ENCODE data around the gene GNAS. TPM values are rescaled to one million over a fixed set of nuclear protein-coding genes. Genes with fewer than 3 reads are reported as not detected.

The GNAS gene
- total RNA-seq, 2 donors from 2014 or later: 1,246 to 1,267 TPM

DNA sequence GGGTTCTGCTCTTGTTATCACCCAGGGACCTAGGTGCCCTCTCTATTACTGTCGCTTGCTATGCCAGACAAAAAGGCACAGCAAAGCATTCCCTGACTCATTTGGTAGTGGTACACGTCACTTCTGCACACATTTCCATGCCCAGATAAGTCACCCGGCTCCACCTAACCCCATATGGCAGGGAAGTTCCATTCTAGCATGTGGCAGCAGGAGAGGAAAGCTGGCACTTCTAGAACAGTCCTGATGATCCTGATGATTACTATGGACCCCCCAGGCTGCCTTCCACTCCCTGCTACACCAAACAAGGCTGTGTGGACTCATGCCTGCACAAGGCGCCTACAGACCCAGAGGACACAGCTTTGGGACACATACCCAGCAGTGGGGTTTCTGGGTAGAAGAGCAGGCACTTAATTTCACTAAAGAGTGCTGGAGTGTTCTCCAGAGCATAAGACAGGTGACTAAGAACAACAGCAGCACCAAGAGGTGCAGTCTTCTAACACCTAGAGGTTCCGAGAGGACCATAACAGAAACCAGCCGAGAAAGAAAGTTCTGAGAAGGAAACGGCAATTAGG lies 75.1 kb downstream of the GNAS start:
- no peak for DNase-seq
- WGBS, 2 experiments (ENCODE audit: insufficient coverage in 1 of 2, insufficient read length in 1 of 2): 92 to 96% methylated on average over 6 to 7 of the region's 7 CpGs
- Histone ChIP-seq H3K9me3 (ENCODE audit: control insufficient read depth, low read length) (no peaks in the 10 kb centered on the region), H3K4me3 (ENCODE audit: low read length) (no peak overlapping the region), H3K9ac (ENCODE audit: extremely low read depth, low read length, poor library complexity, severe bottlenecking) (no peak overlapping the region), H3K27ac (ENCODE audit: low read depth, low read length) (no peak overlapping the region), H3K27me3 (ENCODE audit: control insufficient read depth, insufficient read depth, low read length, poor library complexity, severe bottlenecking) (no peaks in the 10 kb centered on the region), H3K4me1 (ENCODE audit: control insufficient read depth, insufficient read depth, low read length) (no peaks in the 10 kb centered on the region), H3K36me3 (ENCODE audit: control insufficient read depth, insufficient read depth, low read length) (no peaks in the 10 kb centered on the region)
- H3K27me3 Mint-ChIP-seq (ENCODE audit: insufficient read depth): peaks cover 2% of the 10 kb centered on the region
- no peaks in the 10 kb centered on the region for H3K36me3 Mint-ChIP-seq (ENCODE audit: low read depth)
- no peak overlapping the region for H3K27ac Mint-ChIP-seq
- H3K4me1 Mint-ChIP-seq: peaks cover 5% of the 10 kb centered on the region
- H3K9me3 Mint-ChIP-seq: no peaks in the 10 kb centered on the region
- no peak overlapping the region for H3K4me3 Mint-ChIP-seq
- TF ChIP-seq, protein P1, sequence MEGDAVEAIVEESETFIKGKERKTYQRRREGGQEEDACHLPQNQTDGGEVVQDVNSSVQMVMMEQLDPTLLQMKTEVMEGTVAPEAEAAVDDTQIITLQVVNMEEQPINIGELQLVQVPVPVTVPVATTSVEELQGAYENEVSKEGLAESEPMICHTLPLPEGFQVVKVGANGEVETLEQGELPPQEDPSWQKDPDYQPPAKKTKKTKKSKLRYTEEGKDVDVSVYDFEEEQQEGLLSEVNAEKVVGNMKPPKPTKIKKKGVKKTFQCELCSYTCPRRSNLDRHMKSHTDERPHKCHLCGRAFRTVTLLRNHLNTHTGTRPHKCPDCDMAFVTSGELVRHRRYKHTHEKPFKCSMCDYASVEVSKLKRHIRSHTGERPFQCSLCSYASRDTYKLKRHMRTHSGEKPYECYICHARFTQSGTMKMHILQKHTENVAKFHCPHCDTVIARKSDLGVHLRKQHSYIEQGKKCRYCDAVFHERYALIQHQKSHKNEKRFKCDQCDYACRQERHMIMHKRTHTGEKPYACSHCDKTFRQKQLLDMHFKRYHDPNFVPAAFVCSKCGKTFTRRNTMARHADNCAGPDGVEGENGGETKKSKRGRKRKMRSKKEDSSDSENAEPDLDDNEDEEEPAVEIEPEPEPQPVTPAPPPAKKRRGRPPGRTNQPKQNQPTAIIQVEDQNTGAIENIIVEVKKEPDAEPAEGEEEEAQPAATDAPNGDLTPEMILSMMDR (conservative IDR thresholded peaks at IDR 0.05): no peak

DNA sequence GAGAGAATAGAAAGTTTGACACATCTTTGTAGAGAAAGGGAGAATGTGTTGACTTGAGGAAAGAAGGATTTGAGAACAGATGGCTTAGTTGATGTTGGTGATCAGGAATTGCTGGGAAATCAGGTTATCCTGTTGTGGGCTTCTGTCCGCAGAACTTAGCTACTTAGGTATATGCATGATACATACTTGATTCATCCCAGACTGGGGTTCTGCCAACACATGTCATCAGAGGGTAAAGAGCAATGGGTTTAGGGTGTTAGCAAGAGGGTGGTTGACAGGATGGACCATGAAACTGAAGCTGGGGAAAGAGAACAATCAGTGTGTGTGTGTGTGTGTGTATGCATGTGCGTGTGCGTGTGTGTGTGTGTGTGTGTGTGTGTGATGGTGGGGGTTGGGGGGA lies 78.0 kb downstream of the GNAS start:
- H3K4me1 ChIP-seq (ENCODE audit: control insufficient read depth, insufficient read depth, low read length): no peaks in the 10 kb centered on the region
- Mint-ChIP-seq H3K27ac (no peak overlapping the region), H3K27me3 (ENCODE audit: insufficient read depth) (peaks cover 2% of the 10 kb centered on the region), H3K9me3 (no peaks in the 10 kb centered on the region), H3K36me3 (ENCODE audit: low read depth) (no peaks in the 10 kb centered on the region), H3K4me1 (peaks cover 5% of the 10 kb centered on the region), H3K4me3 (no peak overlapping the region)
- H3K9ac ChIP-seq (ENCODE audit: extremely low read depth, low read length, poor library complexity, severe bottlenecking): no peak overlapping the region
- H3K27ac ChIP-seq (ENCODE audit: low read depth, low read length): no peak overlapping the region
- 77 to 80% methylated on average over 2 to 3 of the region's 3 CpGs for WGBS, 2 experiments (ENCODE audit: insufficient coverage in 1 of 2, insufficient read length in 1 of 2)
- H3K27me3 ChIP-seq (ENCODE audit: control insufficient read depth, insufficient read depth, low read length, poor library complexity, severe bottlenecking): no peaks in the 10 kb centered on the region
- TF ChIP-seq, protein P1 (conservative IDR thresholded peaks at IDR 0.05): no peak
- H3K36me3 ChIP-seq (ENCODE audit: control insufficient read depth, insufficient read depth, low read length): no peaks in the 10 kb centered on the region
- H3K9me3 ChIP-seq (ENCODE audit: control insufficient read depth, low read length): no peaks in the 10 kb centered on the region
- no peak for DNase-seq
- H3K4me3 ChIP-seq (ENCODE audit: low read length): no peak overlapping the region

DNA sequence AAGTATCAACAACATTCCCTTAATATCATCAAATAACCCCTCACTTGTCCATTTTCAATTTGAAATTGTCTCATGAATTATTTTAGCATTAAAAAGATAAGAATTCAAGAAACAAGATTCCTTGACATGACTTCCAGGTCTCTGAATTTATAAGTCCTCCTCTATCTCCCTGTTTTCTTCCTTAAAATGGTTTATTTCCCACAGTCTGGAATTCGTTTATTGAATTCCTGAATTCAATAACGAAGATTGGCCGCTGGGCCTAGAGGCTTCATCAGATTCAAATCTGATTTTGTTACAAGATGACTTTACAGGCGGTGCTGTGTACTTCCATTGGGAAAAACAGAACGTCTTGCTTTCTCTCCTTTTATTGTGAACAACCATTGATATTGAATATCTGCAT lies 79.7 kb downstream of the GNAS start:
- H3K9me3 Mint-ChIP-seq: peaks cover 7% of the 10 kb centered on the region
- DNase-seq: no peak
- H3K27me3 Mint-ChIP-seq (ENCODE audit: insufficient read depth): peaks cover 2% of the 10 kb centered on the region
- Histone ChIP-seq H3K4me1 (ENCODE audit: control insufficient read depth, insufficient read depth, low read length) (no peaks in the 10 kb centered on the region), H3K9ac (ENCODE audit: extremely low read depth, low read length, poor library complexity, severe bottlenecking) (no peak overlapping the region), H3K4me3 (ENCODE audit: low read length) (no peak overlapping the region), H3K27me3 (ENCODE audit: control insufficient read depth, insufficient read depth, low read length, poor library complexity, severe bottlenecking) (no peaks in the 10 kb centered on the region), H3K27ac (ENCODE audit: low read depth, low read length) (no peak overlapping the region), H3K9me3 (ENCODE audit: control insufficient read depth, low read length) (peaks cover 6% of the 10 kb centered on the region), H3K36me3 (ENCODE audit: control insufficient read depth, insufficient read depth, low read length) (no peaks in the 10 kb centered on the region)
- no peak overlapping the region for H3K27ac Mint-ChIP-seq
- H3K4me3 Mint-ChIP-seq: no peak overlapping the region
- no peaks in the 10 kb centered on the region for H3K36me3 Mint-ChIP-seq (ENCODE audit: low read depth)
- TF ChIP-seq, protein P1 (conservative IDR thresholded peaks at IDR 0.05): no peak
- peaks cover 5% of the 10 kb centered on the region for H3K4me1 Mint-ChIP-seq
- 90 to 93% methylated on average over 5 of the region's 5 CpGs for WGBS, 2 experiments (ENCODE audit: insufficient coverage in 1 of 2, insufficient read length in 1 of 2)
